IMR-90 (cell line): ENCODE measurements around the gene TENM3. TPM values are rescaled to one million over a fixed set of nuclear protein-coding genes. Genes with fewer than 3 reads are reported as not detected.

Source experiments
- ATAC-seq: fragments of 200-7000 bp; cut with Tn5 transposase; 2 replicates; pipeline ENCODE4 v1.9.1; 2020; ENCODE audit warnings: low read depth, mild to moderate bottlenecking, moderate library complexity
- BruUV-seq: library from RNA; stranded (reverse); fragments of 400-500 nt; replicated peaks from 2 replicates; lab custom pipeline; 2021; lab: Mats Ljungman, UMichigan
- CTCF ChIA-PET: fragments of 300-600 bp; formaldehyde crosslinking; extraction: SDS; loops from one replicate; lab custom pipeline; 2021; ENCODE audit warnings: antibody characterized with exemption; lab: Yijun Ruan, JAX
- POLR2A ChIA-PET: fragments of 300-600 bp; sonication (Branson Sonifier 250); formaldehyde crosslinking; loops from one replicate; lab custom pipeline; 2022; ENCODE audit warnings: antibody characterized with exemption; ENCODE audit not compliant: unreplicated experiment; lab: Charles Lee
- DNase-seq: peaks from one replicate; pipeline ENCODE4 v3.0.0; 2013
- H2AFZ ChIP-seq: replicated peaks from 2 replicates; pipeline ENCODE3; 2013; ENCODE audit warnings: low read length, mild to moderate bottlenecking; ENCODE audit not compliant: poor library complexity
- H2AK5ac ChIP-seq: 2 replicates; pipeline ENCODE4 v1.6.1; 2013; ENCODE audit warnings: low read depth, low read length, inconsistent platforms
- H2AK9ac ChIP-seq: replicated peaks from 2 replicates; pipeline ENCODE3; 2013; ENCODE audit warnings: mild to moderate bottlenecking, low read depth, low read length, moderate library complexity; ENCODE audit not compliant: poor library complexity
- H2BK120ac ChIP-seq: 2 replicates; pipeline ENCODE4 v1.6.1; 2013; ENCODE audit warnings: low read depth, low read length, inconsistent platforms
- H2BK15ac ChIP-seq: 3 replicates; pipeline ENCODE4 v1.6.1; 2013; ENCODE audit warnings: low read depth, low read length, inconsistent platforms
- H2BK20ac ChIP-seq: 2 replicates; pipeline ENCODE4 v1.6.1; 2013; ENCODE audit warnings: low read depth, mild to moderate bottlenecking, inconsistent platforms, low read length, moderate library complexity
- H2BK5ac ChIP-seq: 2 replicates; pipeline ENCODE4 v1.6.1; 2013; ENCODE audit warnings: mild to moderate bottlenecking, low read depth, low read length, inconsistent platforms; ENCODE audit not compliant: poor library complexity, severe bottlenecking
- H3K14ac ChIP-seq: replicated peaks from 2 replicates; pipeline ENCODE4 v1.6.1; 2013; ENCODE audit warnings: low read depth, low read length, inconsistent platforms
- H3K18ac ChIP-seq: 2 replicates; pipeline ENCODE4 v1.6.1; 2013; ENCODE audit warnings: low read depth, low read length, control low read depth
- H3K23ac ChIP-seq: 2 replicates; pipeline ENCODE4 v1.6.1; 2013; ENCODE audit warnings: low read depth, low read length, inconsistent platforms
- H3K27ac ChIP-seq: 2 replicates; pipeline ENCODE4 v1.5.1; 2013; ENCODE audit warnings: mild to moderate bottlenecking, control low read depth, low read length; ENCODE audit not compliant: insufficient read depth
- H3K27me3 ChIP-seq: 2 replicates; pipeline ENCODE4 v1.6.1; 2013; ENCODE audit warnings: low read length; ENCODE audit not compliant: control insufficient read depth, insufficient read depth
- H3K36me3 ChIP-seq: 2 replicates; pipeline ENCODE4 v1.6.1; 2013; ENCODE audit warnings: low read length, mixed read lengths; ENCODE audit not compliant: control insufficient read depth, insufficient read depth
- H3K4ac ChIP-seq: 2 replicates; pipeline ENCODE4 v1.6.1; 2013; ENCODE audit warnings: low read depth, low read length, inconsistent platforms
- H3K4me1 ChIP-seq: 2 replicates; pipeline ENCODE4 v1.6.1; 2013; ENCODE audit warnings: low read length, mixed read lengths; ENCODE audit not compliant: control insufficient read depth, insufficient read depth
- H3K4me2 ChIP-seq: 2 replicates; pipeline ENCODE4 v1.6.1; 2013; ENCODE audit warnings: low read depth, mild to moderate bottlenecking, control low read depth, low read length, moderate library complexity
- H3K4me3 ChIP-seq: 2 replicates; pipeline ENCODE4 v1.5.1; 2013; ENCODE audit warnings: low read depth, mild to moderate bottlenecking, control low read depth, low read length, moderate library complexity; ENCODE audit not compliant: insufficient read depth
- H3K56ac ChIP-seq: 2 replicates; pipeline ENCODE4 v1.6.1; 2013; ENCODE audit warnings: low read length, inconsistent platforms; ENCODE audit not compliant: insufficient read depth; ENCODE audit errors: extremely low read depth
- H3K79me1 ChIP-seq, 2 experiments: 2 replicates each; pipeline ENCODE4 v1.6.1; 2013; ENCODE audit warnings: low read length in 2 of 2, inconsistent platforms in 1 of 2, low read depth in 1 of 2
- H3K9ac ChIP-seq: 2 replicates; pipeline ENCODE4 v1.6.1; 2013; ENCODE audit warnings: low read depth, low read length, control low read depth
- H3K9me1 ChIP-seq: 2 replicates; pipeline ENCODE4 v1.6.1; 2013; ENCODE audit warnings: low read length, inconsistent platforms; ENCODE audit not compliant: insufficient read depth
- H3K9me3 ChIP-seq: 2 replicates; pipeline ENCODE4 v1.6.1; 2013; ENCODE audit warnings: low read length; ENCODE audit not compliant: control insufficient read depth, insufficient read depth
- H4K20me1 ChIP-seq: 2 replicates; pipeline ENCODE4 v1.6.1; 2013; ENCODE audit warnings: low read length, inconsistent platforms; ENCODE audit not compliant: insufficient read depth
- H4K5ac ChIP-seq: 2 replicates; pipeline ENCODE4 v1.6.1; 2013; ENCODE audit warnings: mild to moderate bottlenecking, low read depth, low read length, control low read depth
- H4K8ac ChIP-seq, 2 experiments: 2 replicates each; pipeline ENCODE4 v1.6.1; 2013; ENCODE audit warnings: low read depth in 2 of 2, low read length in 2 of 2, control low read depth in 1 of 2, inconsistent platforms in 1 of 2
- H4K91ac ChIP-seq: 2 replicates; pipeline ENCODE4 v1.6.1; 2013; ENCODE audit warnings: low read depth, low read length, inconsistent platforms; ENCODE audit not compliant: insufficient read depth
- BHLHE40 ChIP-seq: fragments of 150-350 bp; IDR thresholded peaks from 2 replicates; pipeline ENCODE4 v1.6.1; 2016; ENCODE audit warnings: mild to moderate bottlenecking, low read depth, low read length
- CEBPB ChIP-seq: IDR thresholded peaks from 2 replicates; pipeline ENCODE4 v1.6.1; 2012; ENCODE audit warnings: low read depth, low read length, improper control_type of control experiment
- CHD1 ChIP-seq: IDR thresholded peaks from 2 replicates; pipeline ENCODE4 v1.6.1; 2012; ENCODE audit warnings: low read depth, low read length, improper control_type of control experiment
- CTCF ChIP-seq: conservative IDR thresholded peaks from 2 replicates; pipeline ENCODE4 v1.5.1; 2012; ENCODE audit warnings: mild to moderate bottlenecking, low read depth, low read length, improper control_type of control experiment
- ELK1 ChIP-seq: fragments of 150-350 bp; IDR thresholded peaks from 2 replicates; pipeline ENCODE4 v1.6.1; 2016; ENCODE audit warnings: low read depth, mild to moderate bottlenecking, low read length, moderate library complexity, borderline replicate concordance
- FOS ChIP-seq: fragments of 150-350 bp; IDR thresholded peaks from 2 replicates; pipeline ENCODE4 v1.6.1; 2016; ENCODE audit warnings: low read depth, low read length
- MAFK ChIP-seq: IDR thresholded peaks from 2 replicates; pipeline ENCODE4 v1.6.1; 2012; ENCODE audit warnings: low read depth, low read length, improper control_type of control experiment
- MAZ ChIP-seq: IDR thresholded peaks from 2 replicates; pipeline ENCODE4 v1.6.1; 2012; ENCODE audit warnings: low read depth, mild to moderate bottlenecking, low read length, improper control_type of control experiment, moderate library complexity, borderline replicate concordance
- MXI1 ChIP-seq: IDR thresholded peaks from 2 replicates; pipeline ENCODE4 v1.6.1; 2012; ENCODE audit warnings: low read depth, mild to moderate bottlenecking, low read length, moderate library complexity, borderline replicate concordance
- NFE2L2 ChIP-seq: fragments of 150-350 bp; IDR thresholded peaks from 2 replicates; pipeline ENCODE4 v1.6.1; 2016; ENCODE audit warnings: low read depth, mild to moderate bottlenecking, low read length
- POLR2A ChIP-seq: IDR thresholded peaks from 2 replicates; pipeline ENCODE4 v1.6.1; 2012; ENCODE audit warnings: mild to moderate bottlenecking, low read depth, low read length
- RAD21 ChIP-seq: IDR thresholded peaks from 2 replicates; pipeline ENCODE4 v1.6.1; 2012; ENCODE audit warnings: low read length, improper control_type of control experiment
- RCOR1 ChIP-seq: IDR thresholded peaks from 2 replicates; pipeline ENCODE4 v1.6.1; 2012; ENCODE audit warnings: mild to moderate bottlenecking, low read length, improper control_type of control experiment; ENCODE audit not compliant: insufficient replicate concordance
- RFX5 ChIP-seq: IDR thresholded peaks from 2 replicates; pipeline ENCODE4 v1.8.0; 2012; ENCODE audit warnings: low read depth, mild to moderate bottlenecking, low read length, moderate library complexity
- SMC3 ChIP-seq: fragments of 150-350 bp; IDR thresholded peaks from 2 replicates; pipeline ENCODE4 v1.6.1; 2016; ENCODE audit warnings: low read depth, mild to moderate bottlenecking, antibody characterized with exemption, low read length, moderate library complexity
- USF2 ChIP-seq: fragments of 150-350 bp; IDR thresholded peaks from 2 replicates; pipeline ENCODE4 v1.6.1; 2017; ENCODE audit warnings: mild to moderate bottlenecking, antibody characterized with exemption, low read length, low read depth
- WGBS, 2 experiments: methylation state at CpG; one replicate each; pipeline versions ENCODE4 v1.1.5 to v1.1.7; 2013; ENCODE audit warnings: missing lambda C conversion rate in 2 of 2; ENCODE audit not compliant: insufficient read length in 1 of 2; ENCODE audit errors: extremely low coverage in 2 of 2; 5-methylcytosine and 5-hydroxymethylcytosine counted together
- dilution Hi-C: fragments of 300-500 bp; cut with HindIII; formaldehyde crosslinking; loops from one replicate; pipeline ENCODE4 v1.14.3; 2018; ENCODE audit warnings: low sequenced_read_pairs; ENCODE audit not compliant: unreplicated experiment
- in situ Hi-C: fragments of 300-500 bp; cut with MboI; formaldehyde crosslinking; loops from 3 replicates; pipeline ENCODE4 v1.14.3; 2019; ENCODE audit warnings: low sequenced_read_pairs, inconsistent platforms, mixed read lengths
- intact Hi-C: fragments of 100-400 bp; cut with micrococcal nuclease; formaldehyde crosslinking; loops from 2 replicates; pipeline ENCODE4 v1.10.0; 2022
- polyA plus RNA-seq, 3 experiments: library from polyadenylated mRNA; depleted of rRNA; stranded (reverse); fragments of >200 nt; gene quantifications; 2 replicates each; pipeline ENCODE4 v1.2.3, GENCODE V29; 2012; ENCODE audit warnings: low replicate concordance in 1 of 3
- total RNA-seq: library from RNA; depleted of rRNA; stranded (reverse); fragments of >200 nt; gene quantifications from 2 replicates; pipeline ENCODE4 v1.2.3, GENCODE V29; 2012

The TENM3 gene
- total and polyA plus RNA-seq, 2 of the 4 experiments (the other 2 are of a cell fraction), result 29.9 to 173 TPM

GRCh38 chr4:182367153-182367552, 124.0 kb downstream of the TENM3 start:
- no peaks in the 10 kb centered on the region for H4K20me1 ChIP-seq
- CTCF ChIA-PET, result no interaction called here
- H3K4me3 ChIP-seq, result no peak overlapping the region
- no peak overlapping the region for H2BK120ac ChIP-seq
- dilution Hi-C loops (no loop called here), intact Hi-C loops (no loop called here), in situ Hi-C loops (no loop called here)
- POLR2A ChIA-PET, result no interaction called here
- H4K91ac ChIP-seq, result no peak overlapping the region
- H3K9me3 ChIP-seq, result no peaks in the 10 kb centered on the region
- no peaks in the 10 kb centered on the region for H3K36me3 ChIP-seq
- no peak overlapping the region for H2AFZ ChIP-seq
- no peak overlapping the region for H2AK5ac ChIP-seq
- no peak overlapping the region for H3K27ac ChIP-seq
- no peak for TF ChIP-seq NFE2L2
- TF ChIP-seq CHD1, result no peak
- TF ChIP-seq CTCF, result no peak
- TF ChIP-seq CEBPB, result no peak
- no peak for TF ChIP-seq SMC3
- no peak for TF ChIP-seq ELK1
- no peak for TF ChIP-seq USF2
- TF ChIP-seq RFX5, result no peak
- no peak for TF ChIP-seq RAD21
- no peak for TF ChIP-seq MAZ
- TF ChIP-seq BHLHE40, result no peak
- TF ChIP-seq RCOR1, result no peak
- no peak for TF ChIP-seq FOS
- no peak for TF ChIP-seq MXI1
- TF ChIP-seq POLR2A, result no peak
- no peak for TF ChIP-seq MAFK
- no peak overlapping the region for H3K9ac ChIP-seq
- no peak overlapping the region for H3K18ac ChIP-seq
- no peaks in the 10 kb centered on the region; the same call in 1 of the 2 replicates for H3K4me1 ChIP-seq
- H3K4ac ChIP-seq, result no peak overlapping the region
- H3K23ac ChIP-seq, result no peak overlapping the region
- no peak for DNase-seq
- H2BK20ac ChIP-seq, result no peak overlapping the region
- no TSS peak for BruUV-seq
- no peak overlapping the region for H2BK15ac ChIP-seq
- H3K14ac ChIP-seq, result no peak overlapping the region
- H4K5ac ChIP-seq, result no peak overlapping the region
- H3K4me2 ChIP-seq, result no peak overlapping the region
- no peak overlapping the region for H4K8ac ChIP-seq
- H3K9me1 ChIP-seq, result no peaks in the 10 kb centered on the region; the same call in 1 of the 2 replicates
- no peak for ATAC-seq
- no peak overlapping the region for H2BK5ac ChIP-seq
- WGBS, 2 experiments, result 89% methylated on average over 6 of the region's 13 CpGs; no CpG with 5 or more reads in 1 of the 2 experiments
- H3K79me1 ChIP-seq, result no peaks in the 10 kb centered on the region
- H3K27me3 ChIP-seq, result no peaks in the 10 kb centered on the region
- H2AK9ac ChIP-seq, result no peak overlapping the region
- H3K56ac ChIP-seq, result no peak overlapping the region
